AG09319 (cell line): ENCODE results near the gene CEMIP2.

Experiments used
- DNase-seq: peaks from one replicate; pipeline ENCODE4 v3.0.0-alpha.2; 2010; ENCODE audit warnings: low read depth; ENCODE audit errors: extremely low read depth
- CTCF ChIP-seq: IDR thresholded peaks from 2 replicates; pipeline ENCODE4 v1.5.1; 2011; ENCODE audit warnings: low read depth, mild to moderate bottlenecking, inconsistent platforms, low read length, moderate library complexity

CEMIP2 gene

GRCh38 chr9:71710856-71711255 lies 57.5 kb downstream of the CEMIP2 start:
- DNase-seq: no peak
- TF ChIP-seq CTCF: no peak

- DNase-seq: no peak
- TF ChIP-seq CTCF: no peak
These were observed 58.1 kb downstream of the CEMIP2 start for GRCh38 chr9:71710201-71710600.

- DNase-seq: no peak
- no peak for TF ChIP-seq CTCF
These were observed 58.9 kb downstream of the CEMIP2 start for GRCh38 chr9:71709384-71709783.

GRCh38 chr9:71706176-71706575 lies 62.1 kb downstream of the CEMIP2 start:
- no peak for TF ChIP-seq CTCF
- DNase-seq: peak; percentile 24

- TF ChIP-seq CTCF: no peak
- no peak for DNase-seq
These were observed 63.5 kb downstream of the CEMIP2 start for GRCh38 chr9:71704796-71705195.

GRCh38 chr9:71703172-71703872 lies 65.0 kb downstream of the CEMIP2 start:
- TF ChIP-seq CTCF: no peak
- no peak for DNase-seq

- no peak for TF ChIP-seq CTCF
- DNase-seq: no peak
These were observed 70.4 kb downstream of the CEMIP2 start for GRCh38 chr9:71697882-71698281.
